Activated CD8-positive, alpha-beta memory T cell treated with anti-CD3 and anti-CD28 coated beads, Interleukin-2, amount 50 U/mL, for 4 hours (primary cell): Measurements from ENCODE around the gene DIS3L2.
"Not testable (repeated sequence)": the region's sequence is repeated elsewhere in the genome, so short reads cannot be mapped to it uniquely, and the experiment has no call there.

Experiments used
- DNase-seq: peaks from one replicate; pipeline ENCODE4 v3.0.0-alpha.2; 2020

Gene DIS3L2

DNA sequence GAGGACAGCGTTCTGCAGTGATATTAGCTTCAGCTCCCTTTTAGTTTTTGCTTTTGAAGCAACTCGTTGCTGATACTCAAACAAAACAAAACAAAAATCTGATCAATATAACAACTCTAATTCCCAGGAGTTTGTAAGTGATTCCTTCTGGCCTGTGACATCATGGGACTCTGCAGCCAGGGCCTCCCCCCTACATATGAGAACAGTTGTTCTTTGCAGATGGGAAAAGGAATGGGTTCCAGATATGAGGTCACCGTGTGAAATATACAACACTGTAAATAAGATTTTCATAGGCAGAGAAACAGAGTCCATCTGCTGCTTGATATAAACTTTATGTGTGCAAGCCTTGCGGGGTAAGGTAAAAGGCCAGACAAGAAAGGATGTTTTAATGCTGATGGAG is 56.7 kb downstream of the DIS3L2 start:
- DNase-seq: no peak

DNA sequence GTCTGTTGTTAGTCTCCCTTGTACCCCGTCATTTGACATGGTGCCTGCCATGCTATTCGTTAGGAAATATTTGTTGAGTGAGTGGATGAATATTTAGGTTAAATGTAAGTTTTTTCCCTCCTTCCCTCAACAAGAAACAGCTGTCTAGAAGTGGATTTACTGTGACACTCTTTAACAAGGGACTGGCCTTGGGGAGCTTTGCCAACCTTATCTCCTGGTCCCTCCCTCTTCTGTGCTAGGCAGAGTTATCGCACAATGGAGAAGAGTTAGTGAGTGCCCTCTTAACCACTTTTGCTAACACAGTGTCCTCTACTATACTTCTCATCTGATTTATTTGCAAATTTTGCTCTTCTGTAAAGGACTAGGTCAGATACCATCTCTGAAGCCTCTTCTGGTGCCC is 61.2 kb downstream of the DIS3L2 start:
- DNase-seq: no peak

DNA sequence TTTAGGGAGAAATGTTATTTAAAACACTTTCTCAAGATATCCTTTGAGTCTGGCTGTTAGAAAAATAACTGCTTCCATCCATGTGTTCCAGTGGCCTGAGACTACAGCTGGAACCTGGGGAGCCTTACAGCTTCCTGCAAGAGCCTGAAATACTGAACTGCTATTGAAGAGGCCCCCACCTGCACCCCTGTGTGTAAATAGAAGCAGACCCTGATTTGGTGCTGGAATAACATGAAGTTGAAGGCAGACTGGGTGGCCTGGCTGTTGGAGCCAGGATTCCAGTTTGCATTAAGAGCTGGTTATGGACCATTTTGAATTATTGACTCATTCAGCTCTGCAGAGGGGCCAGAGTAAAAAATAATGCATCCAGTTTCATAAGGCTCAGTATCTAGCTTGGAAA is 61.9 kb downstream of the DIS3L2 start:
- DNase-seq: no peak

DNA sequence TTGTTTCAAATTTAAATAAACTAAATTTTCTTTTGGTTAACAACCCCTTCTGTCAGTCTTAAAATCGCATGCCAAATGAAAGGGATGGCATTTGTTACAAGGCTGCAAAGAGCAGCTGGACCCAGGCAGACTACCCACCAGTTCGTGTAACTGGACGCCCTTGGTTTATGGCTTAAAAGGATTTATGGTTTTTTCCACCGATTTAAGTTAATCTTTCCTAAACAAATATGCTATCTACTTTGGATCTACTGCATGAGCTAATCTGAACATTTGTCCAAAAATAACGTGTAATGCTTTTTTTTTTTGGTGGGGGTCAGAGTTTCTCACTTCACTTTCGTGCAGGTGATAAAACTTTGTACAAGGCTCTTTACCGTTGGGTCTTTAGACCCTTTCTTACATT is 62.9 kb downstream of the DIS3L2 start:
- no peak for DNase-seq

DNA sequence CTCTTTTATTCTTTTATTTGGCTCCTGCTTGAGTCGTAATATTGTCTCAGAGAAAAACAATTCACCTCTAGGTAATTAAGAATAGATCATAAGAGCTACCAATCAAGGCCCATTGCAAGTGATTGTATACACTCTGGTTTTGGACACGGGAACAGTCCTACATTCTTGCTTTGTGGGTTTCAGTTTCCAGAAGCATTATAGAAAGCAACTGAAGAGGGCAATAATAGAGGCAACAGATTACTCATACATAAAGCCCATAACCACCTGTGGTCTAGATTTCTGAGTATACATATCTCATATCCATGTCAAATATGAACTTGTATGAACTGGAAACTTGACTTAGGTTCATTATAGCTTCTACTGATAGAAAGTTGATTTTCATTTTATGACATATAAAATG is 65.4 kb downstream of the DIS3L2 start:
- no peak for DNase-seq

DNA sequence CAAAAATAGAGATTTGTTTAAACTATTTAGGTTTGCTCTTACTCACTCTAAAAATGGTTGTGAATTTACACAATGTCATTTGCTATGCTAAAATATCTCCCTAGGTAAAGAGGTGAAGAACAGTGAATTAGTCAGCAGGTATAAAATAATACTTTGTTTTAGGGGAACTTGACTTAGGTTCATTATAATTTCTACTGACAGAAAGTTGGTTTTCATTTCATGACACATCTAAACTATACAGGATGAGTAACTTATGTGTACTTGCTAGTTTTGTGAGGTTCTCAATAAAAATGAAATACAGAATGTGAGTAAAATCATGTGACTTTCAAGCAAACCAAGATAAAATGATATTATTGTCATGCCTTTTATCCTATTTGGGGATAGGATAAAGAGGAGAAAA is 66.0 kb downstream of the DIS3L2 start:
- no peak for DNase-seq

DNA sequence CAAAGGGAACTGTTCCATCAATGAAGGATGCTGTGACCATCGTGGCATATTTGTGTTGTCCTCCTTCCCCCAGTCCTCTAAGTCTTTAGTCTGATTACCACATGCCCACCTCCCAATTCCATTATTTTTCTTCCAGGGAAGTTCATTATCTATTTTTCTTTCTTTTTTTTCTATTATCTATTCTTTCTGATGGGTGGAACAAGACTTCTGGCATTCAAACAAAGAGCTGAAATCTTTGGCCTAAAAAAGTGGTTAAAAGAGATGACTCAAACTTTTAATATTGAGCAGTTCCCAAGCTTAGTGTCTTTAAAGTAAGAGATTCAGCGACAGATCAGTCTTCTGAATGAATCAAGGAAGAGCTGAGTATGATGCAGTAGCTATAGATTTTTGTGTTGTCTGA is 66.6 kb downstream of the DIS3L2 start:
- no peak for DNase-seq

DNA sequence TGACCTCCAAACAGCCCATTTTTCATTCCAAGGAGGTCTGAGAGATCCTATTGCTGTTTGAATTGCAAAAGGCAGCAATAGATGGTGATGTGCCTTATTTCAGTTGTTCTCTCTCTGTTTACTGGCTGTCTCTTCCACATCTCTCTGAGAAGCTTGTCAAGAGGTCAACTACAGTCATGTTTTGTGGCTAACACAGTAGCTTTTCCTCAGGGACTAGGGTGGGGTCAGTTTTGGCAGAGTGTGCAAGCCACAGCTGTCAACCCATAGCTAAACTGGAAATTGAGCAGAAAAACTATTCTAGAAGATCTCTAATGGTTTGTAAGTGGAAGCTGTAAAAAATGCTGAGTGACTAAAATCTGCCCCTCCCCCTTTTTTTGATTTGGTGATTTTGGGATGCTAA is 67.1 kb downstream of the DIS3L2 start:
- no peak for DNase-seq

DNA sequence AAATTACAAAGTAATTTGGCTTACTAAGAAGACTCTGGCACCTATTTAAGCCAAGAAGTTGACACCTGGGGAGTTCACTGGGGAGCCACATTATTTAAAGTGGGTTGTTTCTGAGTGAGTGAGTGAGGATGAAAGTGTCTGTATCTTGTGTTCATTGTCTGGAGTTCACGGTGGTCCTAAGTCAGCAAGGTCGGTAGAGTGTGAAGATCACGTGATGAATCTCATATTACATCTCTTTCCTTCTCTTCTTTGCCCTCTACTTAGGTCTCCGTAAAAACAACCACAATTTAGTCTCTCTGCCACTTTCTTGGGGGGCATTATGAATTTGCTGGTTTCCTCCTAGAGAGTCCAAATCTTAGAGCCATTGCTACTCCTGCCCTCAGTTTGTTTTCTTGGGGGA is 67.8 kb downstream of the DIS3L2 start:
- DNase-seq: no peak

DNA sequence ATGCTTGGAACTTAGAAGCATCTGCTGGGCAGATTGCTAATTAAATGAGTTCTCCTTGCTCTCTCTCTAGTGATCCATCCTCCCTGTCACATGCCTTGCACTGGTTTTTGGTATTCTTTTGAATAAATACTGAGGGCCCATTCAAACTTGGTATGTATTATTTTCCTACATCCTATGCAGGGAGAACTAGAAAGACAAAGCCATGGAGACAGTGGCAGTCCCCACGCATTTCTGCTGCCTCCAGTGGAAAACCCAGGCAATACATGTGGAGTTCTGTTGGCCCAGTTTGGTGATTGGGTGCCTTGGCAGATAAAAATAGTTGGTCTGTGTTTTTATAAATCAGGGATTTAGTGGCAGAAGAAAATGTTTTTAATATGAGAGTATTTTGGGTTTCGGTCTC is 68.7 kb downstream of the DIS3L2 start:
- no peak for DNase-seq

DNA sequence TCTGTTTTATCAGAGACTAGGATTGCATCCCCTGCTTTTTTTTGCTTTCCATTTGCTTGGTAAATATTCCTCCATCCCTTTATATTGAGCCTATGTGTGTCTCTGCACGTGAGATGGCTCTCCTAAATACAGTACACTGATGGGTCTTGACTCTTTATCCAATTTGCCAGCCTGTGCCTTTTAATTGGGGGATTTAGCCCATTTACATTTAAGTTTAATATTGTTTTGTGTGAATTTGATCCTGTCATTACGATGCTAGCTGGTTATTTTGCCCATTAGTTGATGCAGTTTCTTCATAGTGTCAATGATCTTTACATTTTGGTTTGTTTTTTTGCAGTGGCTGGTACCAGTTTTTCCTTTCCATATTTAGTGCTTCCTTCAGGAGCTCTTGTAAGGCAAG is 73.8 kb downstream of the DIS3L2 start:
- DNase-seq: not testable (repeated sequence)

DNA sequence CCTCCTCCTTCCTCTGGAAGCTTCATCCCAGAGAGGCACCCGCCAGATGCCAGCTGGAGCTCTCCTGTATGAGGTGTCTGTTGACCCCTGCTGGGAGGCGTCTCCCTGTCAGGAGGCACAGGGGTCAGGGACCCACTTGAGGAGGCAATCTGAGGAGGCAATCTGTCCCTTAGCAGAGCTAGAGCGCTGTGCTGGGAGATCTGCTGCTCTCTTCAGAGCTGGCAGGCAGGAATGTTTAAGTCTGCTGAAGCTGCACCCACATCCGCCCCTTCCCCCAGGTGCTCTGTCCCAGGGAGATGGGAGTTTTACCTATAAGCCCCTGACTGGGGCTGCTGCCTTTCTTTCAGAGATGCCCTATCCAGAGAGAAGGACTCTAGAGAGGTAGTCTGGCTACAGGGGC is 75.4 kb downstream of the DIS3L2 start:
- DNase-seq: not testable (repeated sequence)

DNA sequence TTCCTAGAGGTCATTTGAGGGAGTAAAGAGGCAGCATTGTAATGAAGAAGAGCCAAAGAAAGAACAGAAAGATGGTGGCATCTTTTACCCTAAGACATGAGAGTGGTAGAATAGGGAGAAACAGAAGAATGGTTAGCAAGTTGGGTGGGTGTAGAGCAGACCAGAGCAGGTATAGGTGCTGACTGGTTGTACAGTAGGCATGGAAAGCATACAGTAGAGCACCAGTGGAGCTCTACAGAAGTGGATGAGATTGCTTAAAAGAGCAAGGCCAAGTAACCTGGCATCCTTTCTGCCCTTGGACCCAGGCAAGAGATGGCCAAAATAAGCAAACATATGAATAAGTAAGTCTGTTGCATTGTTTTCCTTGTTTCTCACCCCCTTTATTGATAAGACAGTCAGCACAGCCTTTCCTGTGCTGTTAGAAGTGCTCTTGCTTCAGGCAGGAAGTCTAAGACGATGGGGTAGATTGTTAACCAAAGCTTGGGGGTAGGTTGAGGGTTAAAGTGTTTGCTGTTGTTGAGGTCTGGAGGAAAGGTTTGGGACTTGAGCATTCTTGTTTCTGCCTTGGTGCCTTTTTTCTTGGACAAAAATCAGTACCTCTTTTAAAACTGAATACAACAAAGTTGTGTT is 76.9 kb downstream of the DIS3L2 start:
- DNase-seq: no peak

DNA sequence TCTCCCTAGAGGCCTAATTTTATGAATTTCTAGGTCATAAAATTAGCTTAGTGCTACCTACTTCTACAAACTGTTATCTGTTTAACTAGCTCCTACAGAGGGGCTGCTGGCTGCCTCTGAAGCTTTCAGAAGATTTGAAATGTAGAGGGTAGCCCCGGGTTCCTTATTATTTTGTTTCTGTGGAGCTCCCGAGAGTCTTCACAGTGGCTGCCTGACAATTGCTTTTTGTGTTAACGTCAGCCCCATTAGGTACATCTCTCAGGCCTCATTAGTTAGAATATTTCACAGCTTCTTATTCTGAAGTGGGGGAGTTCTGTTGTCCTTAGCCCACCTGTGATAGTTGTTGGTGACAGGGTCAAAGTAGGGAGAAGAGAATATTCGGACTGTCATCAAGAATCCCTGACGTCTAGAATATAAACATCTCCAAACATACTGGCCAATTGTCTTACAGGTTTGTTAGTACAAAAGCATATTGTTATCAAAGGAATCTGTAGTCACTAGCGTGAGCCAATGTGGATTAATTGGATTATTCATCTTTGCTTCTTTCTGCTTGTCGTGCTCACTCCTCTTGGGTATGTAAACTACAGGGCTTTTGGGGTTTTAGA is 77.5 kb downstream of the DIS3L2 start:
- DNase-seq: no peak

DNA sequence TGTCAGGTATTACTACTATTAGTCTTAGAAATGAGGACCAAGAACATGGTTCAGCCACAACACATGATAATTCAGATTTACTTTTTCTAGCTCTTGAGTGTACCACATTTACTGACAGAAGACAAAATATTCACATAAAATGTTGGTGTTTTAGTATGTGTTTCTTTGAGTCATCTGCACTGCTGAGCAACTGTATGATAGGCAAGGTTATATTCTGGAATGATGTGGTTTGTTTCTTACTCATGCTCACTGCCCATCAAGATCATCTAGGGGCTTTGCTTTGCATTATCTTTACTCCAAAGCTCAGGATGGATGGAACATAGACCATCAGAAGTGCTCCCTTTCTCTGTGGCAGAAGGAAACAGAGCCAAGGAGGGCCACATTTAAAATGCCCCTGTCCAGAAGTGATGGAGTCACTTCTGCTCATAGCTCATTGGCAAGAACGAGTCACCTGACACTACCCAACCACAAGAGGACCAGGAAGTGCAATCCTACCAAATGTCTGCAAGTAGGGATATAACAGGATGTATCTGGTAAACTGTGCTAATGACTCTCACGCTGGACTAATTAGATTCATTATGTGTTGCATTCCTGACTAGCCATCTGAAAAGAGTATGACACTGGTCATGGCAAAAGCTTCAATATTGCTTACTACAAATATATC is 81.5 kb downstream of the DIS3L2 start:
- DNase-seq: no peak

DNA sequence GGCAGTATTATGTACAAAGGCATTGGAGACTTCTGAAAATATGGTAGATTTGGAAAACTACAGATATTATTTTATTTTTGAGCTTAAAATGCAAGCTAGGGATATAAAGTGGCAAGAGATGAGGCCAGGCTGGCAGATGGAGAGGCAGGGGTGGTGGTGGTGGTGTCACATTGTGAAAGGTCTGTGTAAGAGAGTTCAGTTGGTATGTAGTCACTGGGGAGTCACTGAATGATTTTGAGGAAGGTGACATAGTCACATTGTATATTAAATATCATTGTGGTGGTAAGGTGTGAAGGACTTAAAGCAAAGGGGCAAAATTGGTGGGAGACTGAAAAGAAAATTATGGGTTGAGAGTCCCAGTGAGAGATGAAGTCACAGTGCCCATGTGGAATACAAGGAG is 82.5 kb downstream of the DIS3L2 start:
- no peak for DNase-seq

DNA sequence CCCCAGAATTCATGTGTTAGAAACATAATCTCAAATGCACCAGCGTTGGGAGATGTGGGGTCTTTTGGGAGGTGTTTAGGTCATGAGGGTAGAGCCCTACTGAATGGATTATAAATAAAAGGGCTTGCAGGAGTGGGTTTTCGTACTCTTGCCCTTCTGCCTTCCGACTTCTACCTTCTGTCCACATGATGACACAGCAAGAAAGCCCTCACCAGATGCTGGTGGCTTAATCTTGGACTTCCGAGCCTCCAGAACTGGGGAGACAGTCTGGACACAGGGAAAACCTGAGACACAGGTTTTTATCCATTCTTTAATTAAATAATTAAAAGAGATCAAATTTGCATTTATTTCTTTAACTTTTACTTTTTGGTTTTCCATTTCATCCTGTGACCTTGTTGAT is 87.8 kb downstream of the DIS3L2 start:
- DNase-seq: no peak

DNA sequence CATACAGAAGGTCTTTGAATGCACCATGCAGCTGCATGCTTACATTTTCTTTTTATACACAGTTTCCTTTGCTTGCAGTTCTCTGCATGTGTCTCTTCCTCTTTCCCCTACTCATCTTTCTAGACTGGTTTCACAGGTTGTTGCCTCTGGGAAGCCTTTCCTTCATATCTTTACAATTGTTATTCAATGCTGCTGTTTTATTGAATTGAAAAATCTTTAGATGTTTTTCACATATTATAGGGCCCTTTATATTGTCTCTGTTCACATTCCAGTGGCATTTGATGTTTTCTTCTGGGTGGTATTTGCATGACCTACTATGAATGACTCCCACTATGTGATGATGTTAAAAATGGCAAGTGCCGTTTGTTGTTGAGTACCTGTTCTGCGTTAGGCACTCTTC is 91.1 kb downstream of the DIS3L2 start:
- no peak for DNase-seq

DNA sequence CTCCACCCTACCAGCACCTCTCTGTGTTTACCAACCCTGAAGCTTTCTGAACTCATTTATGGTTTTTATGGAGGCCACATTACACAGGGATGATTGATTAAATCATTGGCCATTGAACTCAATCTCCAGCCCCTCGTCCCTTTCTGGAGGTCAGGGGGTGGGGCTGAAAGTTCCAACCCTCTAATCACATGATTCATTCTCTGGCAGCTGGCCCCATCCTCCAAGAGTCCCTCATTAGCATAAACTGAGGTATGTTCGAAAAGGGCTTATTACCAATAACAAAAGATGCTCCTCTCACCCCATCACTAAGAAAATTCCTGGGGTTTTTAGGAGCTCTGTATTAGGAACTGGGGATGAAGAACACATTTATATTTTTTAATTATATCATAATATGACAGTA is 92.3 kb downstream of the DIS3L2 start:
- no peak for DNase-seq

DNA sequence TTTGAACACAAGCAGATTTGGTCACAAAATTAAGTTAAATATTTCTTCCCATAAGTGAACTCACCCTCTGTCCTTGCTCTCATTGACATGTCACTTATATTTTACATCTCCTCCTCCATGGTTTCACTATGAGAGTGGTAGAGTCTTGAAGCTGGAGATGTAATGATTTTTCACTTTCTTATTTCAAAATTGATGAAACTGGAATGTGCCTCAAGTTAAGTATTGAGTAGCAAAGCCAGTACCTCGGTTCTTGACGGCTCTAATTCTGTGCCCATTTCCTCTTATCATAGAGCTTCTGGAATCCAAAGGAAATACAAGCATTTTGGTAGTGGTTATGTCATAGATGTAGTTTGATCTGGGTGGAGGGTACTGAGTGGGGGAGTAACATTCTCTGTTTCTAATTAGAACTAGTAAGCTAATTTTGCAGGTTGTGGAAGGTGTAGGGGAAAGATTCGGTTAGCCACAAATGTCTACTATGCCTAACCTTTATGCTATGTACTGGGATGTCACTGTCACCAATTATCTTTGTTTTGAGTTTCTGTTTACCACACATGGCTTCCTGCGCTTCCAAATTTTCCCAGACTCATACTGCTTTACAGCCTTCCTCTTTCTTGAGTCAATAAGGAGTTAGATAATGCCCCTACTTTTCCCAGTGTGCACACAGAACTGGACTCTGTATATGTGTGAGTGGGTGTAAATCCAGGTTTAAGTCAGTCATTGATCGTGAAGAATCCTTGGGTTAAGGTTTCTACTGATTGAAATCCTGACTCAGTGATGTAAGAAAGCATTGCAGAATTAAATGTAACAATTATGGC is 96.8 kb downstream of the DIS3L2 start:
- no peak for DNase-seq

DNA sequence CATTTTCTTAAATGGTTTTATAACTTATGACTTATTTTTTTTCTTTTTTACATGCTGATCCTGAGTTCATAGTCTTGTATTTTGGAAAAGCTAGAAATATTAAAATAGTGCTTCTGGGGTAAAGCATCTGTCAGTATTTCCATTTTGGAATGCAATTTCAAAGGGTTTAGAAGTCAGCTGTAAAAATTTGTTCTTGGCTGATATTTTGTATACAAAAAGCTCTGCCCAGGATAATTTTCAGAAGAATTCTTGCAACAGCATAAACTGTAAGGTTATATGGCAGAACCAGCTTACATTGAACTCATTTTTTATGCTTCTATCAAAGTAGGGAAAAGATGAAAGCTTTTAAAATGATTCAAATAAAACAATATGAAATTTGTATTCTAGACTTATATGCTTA is 97.4 kb downstream of the DIS3L2 start:
- DNase-seq: no peak

DNA sequence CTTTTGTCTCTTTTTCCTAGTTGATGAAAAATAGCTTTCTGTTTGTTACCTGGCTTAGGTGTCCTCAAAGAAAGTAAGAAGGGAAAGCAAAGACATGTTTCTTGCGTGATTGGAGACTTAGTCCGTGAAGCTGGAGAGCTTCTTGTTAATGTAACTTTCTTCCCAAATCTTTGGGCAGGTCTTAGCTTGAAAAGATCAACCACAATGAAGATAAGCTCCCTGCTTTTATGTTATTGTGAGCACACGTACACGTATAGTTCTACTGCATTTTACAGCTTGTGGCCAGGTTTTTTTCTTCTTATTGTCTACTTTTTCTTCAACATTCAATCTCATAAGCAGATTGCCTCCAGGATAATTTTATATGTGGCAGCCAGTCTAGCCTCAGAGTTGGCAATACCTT is 99.8 kb downstream of the DIS3L2 start:
- no peak for DNase-seq

DNA sequence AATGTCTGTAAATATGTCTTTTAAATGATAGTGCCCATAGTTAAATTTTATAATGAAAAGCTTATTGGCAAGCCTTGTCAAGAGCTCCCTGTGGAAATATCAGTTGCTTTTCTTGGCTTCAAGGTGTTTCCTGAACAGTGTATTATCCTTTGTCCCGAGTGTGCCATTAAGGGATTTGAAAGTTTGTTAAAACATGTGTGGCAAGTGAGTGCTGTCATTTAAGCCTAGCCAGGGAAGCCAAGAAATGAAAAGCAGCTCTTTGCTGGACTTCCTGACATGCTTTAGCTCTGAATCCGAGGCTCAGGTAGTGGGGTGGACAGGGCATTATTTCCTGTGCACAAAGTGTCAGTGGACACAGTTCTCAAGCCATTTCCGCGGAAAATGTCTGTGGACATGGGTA is 111.5 kb downstream of the DIS3L2 start:
- DNase-seq: no peak

DNA sequence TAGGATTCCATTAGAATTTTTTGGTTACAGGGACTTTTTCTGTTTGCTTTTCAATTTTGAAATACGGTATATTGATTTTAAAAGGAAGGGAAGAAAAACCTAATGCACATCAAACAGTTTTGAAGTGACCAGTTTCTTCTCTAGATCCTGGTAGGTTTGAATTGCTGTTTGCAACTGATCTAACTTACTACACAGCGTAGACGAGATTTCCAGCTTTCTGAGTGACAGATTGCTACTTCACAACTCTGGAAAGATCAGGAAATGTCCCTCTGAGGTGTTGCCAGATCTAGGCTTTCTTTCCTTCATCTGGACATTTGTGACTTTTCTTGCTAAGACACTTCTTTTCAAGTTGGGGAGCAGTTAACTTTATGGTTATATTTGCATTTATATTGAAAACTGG is 112.2 kb downstream of the DIS3L2 start:
- no peak for DNase-seq
